H1 (cell line): ENCODE results near the gene CAGE1.

Experiments used
- BRCA1 ChIP-seq: IDR thresholded peaks from 2 replicates; pipeline ENCODE4 v1.6.1; 2012; ENCODE audit warnings: low read depth, low read length, improper control_type of control experiment
- CTCF ChIP-seq, 3 experiments: IDR thresholded peaks; 1 replicate in 2 of 3; 2 replicates in 1 of 3; pipeline versions ENCODE4 v1.5.1 to v1.6.1; 2011; ENCODE audit warnings: low read length in 3 of 3, mild to moderate bottlenecking in 3 of 3, inconsistent platforms in 2 of 3, low read depth in 1 of 3, moderate library complexity in 1 of 3; ENCODE audit not compliant: insufficient read depth in 1 of 3; ENCODE audit errors: control extremely low read depth in 1 of 3
- EP300 ChIP-seq, 2 experiments: IDR thresholded peaks; 1 replicate in 1 of 2; 2 replicates in 1 of 2; pipeline ENCODE4 v1.6.1; 2011 to 2012; ENCODE audit warnings: low read depth in 2 of 2, low read length in 2 of 2, mild to moderate bottlenecking in 2 of 2, borderline replicate concordance in 1 of 2, inconsistent platforms in 1 of 2, moderate library complexity in 1 of 2
- NANOG ChIP-seq: IDR thresholded peaks from 2 replicates; pipeline ENCODE4 v1.6.1; 2011; ENCODE audit warnings: low read length, low read depth, mild to moderate bottlenecking, inconsistent platforms; ENCODE audit not compliant: insufficient read depth, poor library complexity, severe bottlenecking
- POLR2AphosphoS5 ChIP-seq: IDR thresholded peaks from 2 replicates; pipeline ENCODE4 v1.6.1; 2011; ENCODE audit warnings: low read depth, low read length
- SUZ12 ChIP-seq: fragments of 200-600 bp; sonication (generic); IDR thresholded peaks from 2 replicates; pipeline ENCODE4 v1.6.1; 2012; ENCODE audit warnings: mild to moderate bottlenecking, inconsistent platforms, low read length, moderate library complexity, mixed read lengths
- ZNF274 ChIP-seq: IDR thresholded peaks from 2 replicates; pipeline ENCODE4 v1.7.0; 2012; ENCODE audit warnings: low read length, borderline replicate concordance; ENCODE audit errors: extremely low read depth

DNA sequence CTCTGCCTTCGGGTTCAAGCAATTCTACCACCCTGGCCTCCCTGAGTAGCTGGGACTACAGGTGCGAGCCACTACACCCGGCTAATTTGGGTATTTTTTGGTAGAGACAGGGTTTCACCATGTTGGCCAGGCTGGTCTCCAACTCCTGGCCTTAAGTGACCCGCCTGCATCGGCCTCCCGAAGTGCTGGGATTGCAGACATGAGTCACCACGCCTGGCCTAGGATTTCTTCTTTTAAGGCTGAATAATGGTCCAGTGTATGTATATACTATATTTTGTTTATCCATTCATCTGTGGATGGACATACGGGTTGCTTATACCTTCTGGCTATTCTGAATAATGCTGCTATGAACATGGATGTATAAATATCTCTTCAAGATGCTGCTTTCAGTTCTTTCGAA is 17.2 kb upstream of the CAGE1 start:
- TF ChIP-seq CTCF (IDR thresholded peaks at IDR 0.05; ENCODE audit: control extremely low read depth in 1 of 3, insufficient read depth in 1 of 3, low read depth in 1 of 3, low read length in 3 of 3), result no peak
- TF ChIP-seq BRCA1, result no peak
- no peak for TF ChIP-seq SUZ12
- no peak for TF ChIP-seq POLR2AphosphoS5
- no peak for TF ChIP-seq EP300 (IDR thresholded peaks at IDR 0.05; ENCODE audit: borderline replicate concordance in 1 of 2, low read depth in 2 of 2, low read length in 2 of 2)
- no peak for TF ChIP-seq ZNF274
- TF ChIP-seq NANOG, result no peak
